ENCODE data around the gene PRRG2. TPM values are rescaled to one million over a fixed set of nuclear protein-coding genes. Genes with fewer than 3 reads are reported as not detected.

PRRG2 gene
- total and polyA plus RNA-seq, 4 donors: 0.78 to 1.5 (median 0.81) TPM

DNA sequence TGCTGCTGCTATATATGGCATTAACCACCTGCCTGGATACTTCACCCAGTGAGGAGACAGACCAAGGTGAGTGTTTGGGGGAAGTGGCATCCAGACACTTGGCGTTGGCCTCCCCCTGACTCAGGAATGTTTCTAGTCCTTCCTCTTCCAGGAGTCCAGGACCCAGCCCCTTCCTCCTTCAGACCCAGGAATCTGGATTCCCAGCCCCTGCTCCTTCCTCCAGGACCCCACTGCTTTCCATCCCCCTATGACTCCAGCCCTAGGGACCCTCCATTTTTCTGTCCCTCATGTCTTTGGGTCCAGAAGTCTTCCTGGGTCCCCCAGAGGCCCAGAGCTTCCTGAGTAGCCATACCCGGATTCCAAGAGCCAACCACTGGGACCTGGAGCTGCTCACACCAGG lies 2.1 kb downstream of the PRRG2 start:
- H3K4me3 ChIP-seq (ENCODE audit: low read depth, low read length): no peak overlapping the region
- peaks cover 24% of the 10 kb centered on the region for H3K4me1 ChIP-seq (ENCODE audit: control insufficient read depth, insufficient read depth, low read length)
- WGBS (ENCODE audit: insufficient coverage): no CpG with 5 or more reads among the region's 2 CpGs
- H3K27ac ChIP-seq (ENCODE audit: low read depth, low read length): no peak overlapping the region
- DNase-seq (ENCODE audit: low read depth in 4 of 6, low spot score in 6 of 6): no peak
- H3K27me3 ChIP-seq (ENCODE audit: control insufficient read depth, insufficient read depth, low read length): no peaks in the 10 kb centered on the region
- H3K9me3 ChIP-seq (ENCODE audit: control insufficient read depth, insufficient read depth, low read length): no peaks in the 10 kb centered on the region
- no peaks in the 10 kb centered on the region for H3K36me3 ChIP-seq (ENCODE audit: control insufficient read depth, insufficient read depth, low read length)

DNA sequence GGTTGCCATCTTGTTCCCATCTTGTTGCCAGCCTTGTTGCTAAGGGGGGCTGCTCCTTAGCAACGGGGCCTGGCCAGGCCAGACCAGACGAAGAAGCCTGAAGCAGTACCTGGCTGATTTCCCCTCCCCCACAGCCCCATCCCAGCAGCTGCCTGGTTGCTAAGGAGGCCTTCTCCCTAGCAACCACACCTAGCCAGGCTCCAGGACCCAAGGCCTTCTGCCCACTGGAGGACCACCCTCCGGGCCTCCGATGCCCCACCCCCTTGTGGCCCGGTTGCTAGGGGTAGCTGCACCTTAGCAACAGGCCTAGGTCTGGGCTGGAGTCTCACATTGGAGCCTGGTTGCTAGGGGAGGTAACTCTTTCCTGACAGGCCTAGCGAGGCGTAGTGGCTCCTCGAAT lies 3.9 kb downstream of the PRRG2 start:
- 21% methylated on average over 8 of the region's 8 CpGs for WGBS (ENCODE audit: insufficient coverage)
- no peaks in the 10 kb centered on the region for H3K9me3 ChIP-seq (ENCODE audit: control insufficient read depth, insufficient read depth, low read length)
- peak in 3 of 6 donors; percentile 26 to 86 (median 45) for DNase-seq (ENCODE audit: low read depth in 4 of 6, low spot score in 6 of 6)
- H3K36me3 ChIP-seq (ENCODE audit: control insufficient read depth, insufficient read depth, low read length): no peaks in the 10 kb centered on the region
- H3K27ac ChIP-seq (ENCODE audit: low read depth, low read length): no peak overlapping the region
- H3K4me1 ChIP-seq (ENCODE audit: control insufficient read depth, insufficient read depth, low read length): peaks cover 22% of the 10 kb centered on the region
- no peaks in the 10 kb centered on the region for H3K27me3 ChIP-seq (ENCODE audit: control insufficient read depth, insufficient read depth, low read length)
- H3K4me3 ChIP-seq (ENCODE audit: low read depth, low read length): no peak overlapping the region

- WGBS (ENCODE audit: insufficient coverage): 87% methylated on average over 7 of the region's 8 CpGs
- H3K4me1 ChIP-seq (ENCODE audit: control insufficient read depth, insufficient read depth, low read length): peaks cover 24% of the 10 kb centered on the region
- H3K27ac ChIP-seq (ENCODE audit: low read depth, low read length): no peak overlapping the region
- no peaks in the 10 kb centered on the region for H3K27me3 ChIP-seq (ENCODE audit: control insufficient read depth, insufficient read depth, low read length)
- H3K9me3 ChIP-seq (ENCODE audit: control insufficient read depth, insufficient read depth, low read length): no peaks in the 10 kb centered on the region
- no peak for DNase-seq (ENCODE audit: low read depth in 4 of 6, low spot score in 6 of 6)
- peaks cover 3% of the 10 kb centered on the region for H3K36me3 ChIP-seq (ENCODE audit: control insufficient read depth, insufficient read depth, low read length)
- H3K4me3 ChIP-seq (ENCODE audit: low read depth, low read length): no peak overlapping the region
Measured at GRCh38 chr19:49587227-49587626, 6.1 kb downstream of the PRRG2 start.

DNA sequence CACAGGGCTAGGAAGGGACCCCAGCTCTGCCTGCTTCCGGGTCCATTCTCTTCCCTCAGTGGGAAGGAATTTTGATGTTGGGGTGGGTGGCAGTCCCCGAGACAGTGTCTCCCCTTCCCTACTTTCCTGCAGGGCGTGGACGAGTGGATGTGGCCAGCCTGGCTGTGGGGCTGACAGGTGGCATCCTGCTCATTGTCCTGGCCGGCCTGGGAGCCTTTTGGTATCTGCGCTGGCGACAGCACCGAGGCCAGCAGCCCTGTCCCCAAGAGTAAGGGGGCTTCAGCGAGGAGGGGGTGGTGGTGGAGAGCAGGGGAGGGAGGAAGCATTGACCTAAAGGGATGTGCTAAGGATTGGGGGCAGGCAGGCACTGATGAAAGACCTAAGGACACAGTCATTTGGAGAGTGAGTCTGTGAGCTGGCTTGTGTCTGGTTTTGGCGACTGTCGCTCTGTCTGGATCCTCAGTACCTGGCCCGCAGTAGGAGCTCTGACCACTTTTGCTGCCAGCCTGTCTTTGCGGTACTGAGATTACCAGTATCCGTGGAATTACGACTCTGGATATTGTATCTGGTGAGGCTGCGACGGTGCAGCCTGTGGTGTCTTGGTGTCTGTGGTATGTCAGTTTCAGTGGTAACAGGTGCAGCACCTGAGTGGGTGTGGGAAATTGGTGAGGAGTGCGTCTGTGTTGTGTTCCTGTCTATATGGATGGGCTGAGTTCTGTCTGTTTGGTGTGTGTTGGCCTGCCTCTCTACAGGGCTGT lies 7.4 kb downstream of the PRRG2 start:
- peaks cover 37% of the 10 kb centered on the region for H3K4me1 ChIP-seq (ENCODE audit: control insufficient read depth, insufficient read depth, low read length)
- WGBS (ENCODE audit: insufficient coverage): 90% methylated on average over 16 of the region's 18 CpGs
- no peaks in the 10 kb centered on the region for H3K27me3 ChIP-seq (ENCODE audit: control insufficient read depth, insufficient read depth, low read length)

GRCh38 chr19:49589502-49589905 lies 8.4 kb downstream of the PRRG2 start:
- WGBS (ENCODE audit: insufficient coverage): 11% methylated on average over 1 of the region's 5 CpGs
- Histone ChIP-seq H3K27ac (ENCODE audit: low read depth, low read length) (peak overlapping the region; percentile 35), H3K27me3 (ENCODE audit: control insufficient read depth, insufficient read depth, low read length) (no peaks in the 10 kb centered on the region), H3K4me1 (ENCODE audit: control insufficient read depth, insufficient read depth, low read length) (peaks cover 44% of the 10 kb centered on the region), H3K36me3 (ENCODE audit: control insufficient read depth, insufficient read depth, low read length) (peaks cover 12% of the 10 kb centered on the region), H3K9me3 (ENCODE audit: control insufficient read depth, insufficient read depth, low read length) (no peaks in the 10 kb centered on the region), H3K4me3 (ENCODE audit: low read depth, low read length) (no peak overlapping the region)
- no peak for DNase-seq (ENCODE audit: low read depth in 4 of 6, low spot score in 6 of 6)

More for the DNA sequence above, 7.4 kb downstream of the PRRG2 start:
- no peaks in the 10 kb centered on the region for H3K9me3 ChIP-seq (ENCODE audit: control insufficient read depth, insufficient read depth, low read length)
- H3K4me3 ChIP-seq (ENCODE audit: low read depth, low read length): no peak overlapping the region
- H3K27ac ChIP-seq (ENCODE audit: low read depth, low read length): no peak overlapping the region
- no peak for DNase-seq (ENCODE audit: low read depth in 4 of 6, low spot score in 6 of 6)
- peaks cover 3% of the 10 kb centered on the region for H3K36me3 ChIP-seq (ENCODE audit: control insufficient read depth, insufficient read depth, low read length)

- peaks cover 37% of the 10 kb centered on the region for H3K4me1 ChIP-seq (ENCODE audit: control insufficient read depth, insufficient read depth, low read length)
- H3K4me3 ChIP-seq (ENCODE audit: low read depth, low read length): peak overlapping the region; percentile 84
- under 1% methylated on average over 56 of the region's 58 CpGs for WGBS (ENCODE audit: insufficient coverage)
Measured at GRCh38 chr19:49590071-49590970, 9.2 kb downstream of the PRRG2 start.

DNA sequence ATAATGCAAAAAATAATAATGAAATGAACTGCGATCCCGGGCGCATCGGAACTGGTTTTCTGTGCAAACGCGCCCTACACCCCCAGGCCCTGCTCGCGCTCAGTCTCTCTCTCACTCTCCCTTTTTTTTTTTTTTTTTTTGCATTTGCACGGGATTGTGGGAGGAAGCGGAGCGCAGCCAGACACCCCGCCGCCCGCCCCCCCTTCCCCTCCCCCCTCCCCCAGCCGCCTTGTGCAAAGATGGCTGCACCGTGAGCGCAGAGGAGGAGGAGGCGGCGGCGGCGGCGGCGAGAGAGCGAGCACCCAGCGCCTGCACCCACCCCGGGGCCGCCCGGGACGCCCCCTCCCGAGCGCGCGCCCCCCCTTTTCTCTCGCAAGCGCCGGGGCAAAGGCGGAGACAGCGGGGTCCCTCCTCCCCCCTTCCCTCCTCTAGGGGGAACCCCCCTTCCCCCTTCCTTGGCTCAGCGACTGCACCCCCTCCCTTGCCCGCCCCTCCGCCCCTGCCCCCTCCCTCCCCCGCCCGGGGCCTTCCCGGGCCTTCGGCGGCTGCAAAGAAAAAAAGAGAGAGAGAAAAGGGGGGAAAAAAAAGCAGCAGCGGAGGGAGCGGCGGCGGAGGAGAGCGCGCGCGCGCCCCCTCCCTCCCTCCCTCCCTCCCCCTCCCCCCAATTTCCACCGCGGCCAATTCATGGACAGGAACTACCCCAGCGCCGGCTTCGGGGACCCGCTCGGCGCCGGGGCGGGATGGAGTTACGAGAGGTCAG lies 10.0 kb downstream of the PRRG2 start, which contains the start of gene PRR12:
Gene PRR12 (plus strand): TSS at position 212 of the 760 bp plus-strand sequence. CDS start 473 bp downstream, at position 685.
- Histone ChIP-seq H3K9me3 (ENCODE audit: control insufficient read depth, insufficient read depth, low read length) (no peaks in the 10 kb centered on the region), H3K4me3 (ENCODE audit: low read depth, low read length) (peak within 1 kb of the TSS; percentile 84), H3K27me3 (ENCODE audit: control insufficient read depth, insufficient read depth, low read length) (no peaks in the 10 kb centered on the region), H3K27ac (ENCODE audit: low read depth, low read length) (peak within 1 kb of the TSS; percentile 96), H3K36me3 (ENCODE audit: control insufficient read depth, insufficient read depth, low read length) (peaks cover 29% of the 10 kb centered on the region), H3K4me1 (ENCODE audit: control insufficient read depth, insufficient read depth, low read length) (peaks cover 33% of the 10 kb centered on the region)
- WGBS (ENCODE audit: insufficient coverage): 0% methylated on average over 3 of the region's 66 CpGs
- peak in 3 of 6 donors; percentile 66 to 94 (median 93) for DNase-seq (ENCODE audit: low read depth in 4 of 6, low spot score in 6 of 6)

More at GRCh38 chr19:49590071-49590970, 9.2 kb downstream of the PRRG2 start:
- DNase-seq (ENCODE audit: low read depth in 4 of 6, low spot score in 6 of 6): peak in 5 of 6 donors; percentile 70 to 98 (median 86)
- Histone ChIP-seq H3K27ac (ENCODE audit: low read depth, low read length) (peak overlapping the region; percentile 96), H3K27me3 (ENCODE audit: control insufficient read depth, insufficient read depth, low read length) (no peaks in the 10 kb centered on the region), H3K9me3 (ENCODE audit: control insufficient read depth, insufficient read depth, low read length) (no peaks in the 10 kb centered on the region), H3K36me3 (ENCODE audit: control insufficient read depth, insufficient read depth, low read length) (peaks cover 21% of the 10 kb centered on the region)

GRCh38 chr19:49591731-49592485 lies 10.8 kb downstream of the PRRG2 start:
- under 1% methylated on average over 34 of the region's 51 CpGs for WGBS (ENCODE audit: insufficient coverage)
- peaks cover 33% of the 10 kb centered on the region for H3K4me1 ChIP-seq (ENCODE audit: control insufficient read depth, insufficient read depth, low read length)
- peak in 2 of 6 donors; percentile 23 to 65 for DNase-seq (ENCODE audit: low read depth in 4 of 6, low spot score in 6 of 6)

More at GRCh38 chr19:49591731-49592485, 10.8 kb downstream of the PRRG2 start:
- H3K27me3 ChIP-seq (ENCODE audit: control insufficient read depth, insufficient read depth, low read length): no peaks in the 10 kb centered on the region
- peak overlapping the region; percentile 84 for H3K4me3 ChIP-seq (ENCODE audit: low read depth, low read length)
- H3K9me3 ChIP-seq (ENCODE audit: control insufficient read depth, insufficient read depth, low read length): no peaks in the 10 kb centered on the region
- peak overlapping the region; percentile 41 for H3K27ac ChIP-seq (ENCODE audit: low read depth, low read length)
- peaks cover 37% of the 10 kb centered on the region for H3K36me3 ChIP-seq (ENCODE audit: control insufficient read depth, insufficient read depth, low read length)
